Stimulated activated CD4-positive, alpha-beta T cell treated with anti-CD3 and anti-CD28 coated beads, Interleukin-2, amount 100 ng/mL, for 48 hours (primary cell): ENCODE data around the gene NR4A3.

Experiments used
- DNase-seq, 2 donors: peaks; one replicate each; pipeline ENCODE4 v3.0.0-alpha.2; 2020

The NR4A3 gene

DNA sequence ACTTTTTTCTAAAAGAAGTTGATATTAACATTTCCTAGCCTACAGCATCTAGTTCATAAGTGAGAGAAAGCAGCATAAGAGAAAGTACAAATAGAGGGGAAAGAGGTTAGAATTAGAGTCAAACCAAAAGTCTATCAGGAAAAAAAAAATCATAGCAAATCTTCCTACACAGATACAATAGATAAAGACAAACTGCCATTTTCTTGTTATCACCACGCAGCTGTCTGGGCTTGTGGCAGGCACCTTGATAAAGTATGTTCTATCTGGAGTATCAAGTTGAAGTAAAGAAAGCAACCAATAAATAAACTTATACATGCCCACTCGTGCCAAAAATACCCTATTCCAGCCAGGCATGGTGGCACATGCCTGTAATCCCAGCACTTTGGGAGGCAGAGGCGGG lies 5.3 kb upstream of the NR4A3 start:
- no peak for DNase-seq

DNA sequence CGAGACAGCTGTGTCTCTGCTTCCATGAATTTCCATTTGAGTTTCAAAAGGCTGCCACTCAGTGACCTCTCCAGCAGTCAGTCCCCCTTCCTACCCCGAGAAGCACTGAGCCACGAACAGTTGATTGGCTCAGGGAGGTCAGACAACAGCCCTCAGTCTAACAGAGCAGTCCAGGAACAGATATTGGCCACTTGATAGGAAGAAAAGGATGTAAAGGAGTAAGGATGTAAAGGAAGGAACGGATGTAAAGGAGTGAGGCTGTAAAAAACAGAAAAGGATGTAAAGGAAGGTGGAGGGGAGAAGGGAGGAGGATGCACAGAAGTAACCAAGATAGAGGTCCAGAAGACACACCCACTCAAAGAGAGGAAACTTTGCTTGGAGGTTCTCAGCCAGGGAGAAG lies 3.2 kb upstream of the NR4A3 start:
- DNase-seq = no peak

DNA sequence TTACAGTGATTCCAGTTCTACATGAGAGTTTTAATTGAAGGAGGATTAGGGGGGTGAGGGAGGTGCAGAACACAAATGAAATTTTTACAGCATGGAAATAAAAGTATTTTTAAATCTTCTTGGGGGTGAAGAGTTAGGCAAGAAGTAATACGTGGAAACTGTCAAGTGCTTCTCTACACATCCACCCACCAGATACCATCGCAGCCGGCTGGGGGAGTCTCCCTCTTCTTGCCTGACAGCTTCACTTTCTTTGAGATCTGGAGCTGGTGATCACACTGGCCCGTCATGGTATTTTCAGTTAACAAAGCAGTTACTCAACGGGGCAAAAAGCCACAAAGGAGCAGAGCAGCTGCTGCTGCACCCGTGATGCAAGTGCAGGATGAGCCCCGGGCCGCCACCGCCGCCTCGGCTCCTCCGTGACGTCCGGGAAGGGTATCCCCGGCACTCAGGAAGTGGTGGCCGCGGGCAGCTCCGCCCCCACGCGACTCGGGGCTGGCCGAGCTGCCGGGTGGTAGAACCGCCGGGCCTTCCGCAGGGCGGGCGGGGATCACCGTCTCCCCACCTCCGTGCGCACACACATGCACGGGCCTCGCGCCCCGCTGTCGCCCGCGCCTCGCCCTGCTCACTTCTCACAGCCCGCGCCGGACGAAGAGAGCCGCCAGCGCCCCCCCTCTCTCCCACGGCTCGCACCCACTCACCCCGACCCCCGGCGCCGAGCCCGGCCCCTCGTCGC lies 2.4 kb upstream of the NR4A3 start:
- peak; percentile 83 to 85 for DNase-seq

DNA sequence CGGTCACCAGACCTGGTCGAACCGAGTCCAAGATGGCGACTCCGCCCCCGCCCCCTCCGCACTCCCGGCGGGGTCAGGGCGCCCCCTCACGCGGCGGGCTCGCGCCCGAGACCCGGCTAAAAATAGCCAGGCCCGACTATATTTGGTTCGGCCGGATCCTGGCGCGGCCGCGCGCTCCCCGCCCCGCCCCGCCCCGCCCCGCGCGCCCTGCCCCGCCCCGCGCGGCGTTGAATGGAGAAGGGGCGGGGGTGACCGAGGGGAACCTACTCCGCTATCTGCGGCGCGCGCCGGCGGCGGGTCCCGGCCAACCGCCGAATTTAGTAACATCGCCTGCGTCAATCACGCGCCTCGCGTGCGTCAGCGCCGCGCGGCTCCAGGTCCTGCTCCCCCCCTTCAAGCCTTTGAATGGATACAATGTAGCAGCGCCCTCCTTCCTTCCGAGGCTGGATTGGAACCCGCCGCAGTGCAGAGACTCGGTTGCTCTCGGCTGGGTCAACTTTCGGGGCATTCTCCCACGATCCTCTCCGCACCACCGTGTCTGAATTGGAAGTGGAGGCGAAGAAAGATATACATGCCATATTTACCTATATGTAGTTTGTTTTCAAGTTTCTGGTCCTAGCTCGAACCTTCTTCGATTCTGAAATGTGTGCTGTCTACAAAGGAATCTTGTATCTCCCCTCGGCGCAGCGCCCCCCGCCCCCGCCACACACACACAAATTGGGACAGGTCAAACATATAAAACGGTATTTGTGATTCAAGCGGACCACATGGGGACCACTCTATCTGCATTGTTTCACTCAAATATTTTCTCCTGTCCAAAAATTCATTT lies 1.6 kb upstream of the NR4A3 start:
- peak; percentile 78 to 85 for DNase-seq

DNA sequence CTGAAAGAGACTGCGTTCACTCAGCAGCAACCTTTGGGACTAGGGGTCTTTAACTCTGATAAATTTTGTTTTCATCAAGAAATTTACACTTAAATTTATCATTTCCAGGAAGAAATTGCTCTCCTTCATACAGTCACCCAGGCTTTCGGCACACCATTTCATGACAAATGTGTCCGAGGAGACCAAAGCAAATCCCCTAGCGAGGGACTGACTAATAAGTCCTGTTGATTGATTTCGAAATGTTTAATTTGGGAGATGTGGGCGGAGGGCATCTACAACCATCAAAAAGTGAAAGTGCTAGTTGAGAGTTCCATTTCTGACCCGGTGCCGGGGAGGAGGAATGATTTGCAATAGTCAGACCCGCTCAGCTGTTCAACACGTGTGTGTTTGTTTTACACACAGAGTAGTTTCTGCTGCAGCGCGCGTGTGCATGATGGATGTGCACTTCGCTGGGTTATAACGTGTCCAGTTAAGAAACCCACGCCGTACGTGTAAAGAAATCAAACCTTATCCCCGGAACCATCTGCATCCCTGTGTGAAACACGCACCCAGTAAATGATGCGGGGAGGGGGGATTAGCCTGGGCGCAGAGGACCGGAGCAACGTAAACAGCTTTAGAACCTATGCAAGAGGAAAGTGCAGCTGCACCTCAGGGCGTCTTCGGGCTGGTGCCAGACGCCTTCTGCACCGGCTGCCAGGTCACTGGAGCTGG lies 845 bp upstream of the NR4A3 start:
- peak; percentile 41 to 55 for DNase-seq

DNA sequence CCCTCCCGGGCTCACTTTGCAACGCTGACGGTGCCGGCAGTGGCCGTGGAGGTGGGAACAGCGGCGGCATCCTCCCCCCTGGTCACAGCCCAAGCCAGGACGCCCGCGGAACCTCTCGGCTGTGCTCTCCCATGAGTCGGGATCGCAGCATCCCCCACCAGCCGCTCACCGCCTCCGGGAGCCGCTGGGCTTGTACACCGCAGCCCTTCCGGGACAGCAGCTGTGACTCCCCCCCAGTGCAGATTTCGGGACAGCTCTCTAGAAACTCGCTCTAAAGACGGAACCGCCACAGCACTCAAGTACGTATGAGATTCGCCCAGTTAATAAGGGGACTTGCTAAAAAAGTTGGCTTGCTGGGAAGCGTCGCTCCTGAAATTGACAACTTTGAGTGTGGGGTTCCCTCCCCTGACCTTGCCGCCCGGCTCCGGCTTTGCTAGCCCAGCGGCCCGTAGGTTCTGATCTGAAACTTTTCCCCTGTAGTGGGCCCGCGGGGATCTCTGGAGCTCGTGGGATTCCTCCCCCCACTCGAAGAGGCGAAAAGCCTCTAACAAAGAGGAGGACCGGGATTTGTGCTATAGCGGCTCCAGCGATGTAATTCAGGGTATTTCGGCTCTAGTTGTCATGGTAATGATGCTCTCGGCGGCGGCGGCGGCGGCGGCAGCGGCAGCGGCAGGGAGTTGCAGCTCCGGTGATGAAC lies 572 bp downstream of the NR4A3 start:
- peak; percentile 28 to 46 for DNase-seq

DNA sequence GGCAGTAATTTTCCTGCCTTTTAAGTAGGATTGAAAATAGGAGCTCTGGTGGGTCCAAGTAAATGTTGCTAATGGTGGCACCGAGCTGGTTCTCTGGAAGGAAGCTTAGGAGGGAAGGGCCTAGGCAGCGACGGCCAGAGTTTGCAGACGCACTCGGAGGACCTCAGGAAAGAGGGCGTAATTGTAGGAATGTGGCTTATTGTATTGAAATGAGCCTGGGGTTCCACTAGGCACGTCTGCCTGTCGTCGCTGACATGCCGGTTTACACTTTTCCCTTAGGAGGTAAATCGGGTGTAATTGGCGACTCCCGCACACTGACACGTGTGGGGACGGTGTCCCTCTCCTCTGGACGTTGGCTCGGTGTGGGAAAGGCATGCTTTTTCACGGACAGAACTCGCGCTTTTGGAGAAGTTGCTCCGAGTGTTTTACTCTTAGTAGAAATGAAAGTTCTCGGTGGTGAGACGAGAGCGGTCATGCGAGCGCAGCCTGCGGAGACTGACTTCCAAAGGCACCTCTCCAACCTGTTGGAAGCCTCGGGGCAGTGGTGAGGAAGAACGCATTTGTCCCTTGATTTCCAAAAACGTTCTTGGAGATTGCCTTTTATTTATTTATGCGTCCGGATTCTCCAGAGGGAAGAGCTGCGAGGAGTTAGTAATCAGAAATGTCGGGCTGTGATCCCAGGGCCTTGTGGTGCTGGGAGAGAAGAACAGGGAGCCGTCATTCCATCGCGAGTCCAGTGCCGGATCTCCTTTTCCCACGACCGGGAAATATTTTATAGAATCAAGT lies 1.3 kb downstream of the NR4A3 start:
- DNase-seq = peak in 1 of 2 donors; percentile 18

DNA sequence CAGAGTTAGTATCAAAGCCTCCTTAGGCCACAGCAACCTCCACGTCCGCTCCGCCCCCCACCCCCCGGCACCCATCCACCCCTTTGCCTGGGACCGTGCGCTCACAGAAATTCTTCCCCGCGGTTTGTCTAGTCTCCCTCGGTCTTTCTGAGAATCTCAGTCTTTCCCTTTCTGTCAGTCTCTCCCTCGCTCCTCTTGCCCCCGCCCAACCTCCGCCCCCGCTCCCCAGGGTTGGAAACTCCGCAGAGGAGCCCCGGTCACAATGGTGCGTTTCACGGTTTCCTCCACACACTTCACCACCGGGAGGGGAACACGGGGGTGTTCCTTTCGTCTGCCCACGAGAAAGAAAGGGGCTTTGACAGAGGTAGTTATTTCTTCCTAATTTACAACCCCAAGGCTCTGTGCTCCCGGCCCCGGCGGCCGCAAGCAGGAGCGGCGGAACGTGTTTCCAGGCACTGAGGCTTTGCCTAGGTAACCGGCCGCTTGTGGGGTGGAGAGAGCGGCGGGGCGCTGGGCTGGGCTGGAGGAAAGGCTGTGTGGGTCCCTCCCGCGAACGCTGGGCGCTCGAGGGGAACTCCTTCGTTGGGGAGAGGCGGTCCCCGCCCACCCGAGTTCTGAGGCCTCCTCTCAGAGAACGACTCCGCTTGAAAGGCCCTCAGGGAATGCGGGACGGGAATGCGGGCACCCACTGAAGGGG lies 2.1 kb downstream of the NR4A3 start:
- peak; percentile 72 to 78 for DNase-seq

DNA sequence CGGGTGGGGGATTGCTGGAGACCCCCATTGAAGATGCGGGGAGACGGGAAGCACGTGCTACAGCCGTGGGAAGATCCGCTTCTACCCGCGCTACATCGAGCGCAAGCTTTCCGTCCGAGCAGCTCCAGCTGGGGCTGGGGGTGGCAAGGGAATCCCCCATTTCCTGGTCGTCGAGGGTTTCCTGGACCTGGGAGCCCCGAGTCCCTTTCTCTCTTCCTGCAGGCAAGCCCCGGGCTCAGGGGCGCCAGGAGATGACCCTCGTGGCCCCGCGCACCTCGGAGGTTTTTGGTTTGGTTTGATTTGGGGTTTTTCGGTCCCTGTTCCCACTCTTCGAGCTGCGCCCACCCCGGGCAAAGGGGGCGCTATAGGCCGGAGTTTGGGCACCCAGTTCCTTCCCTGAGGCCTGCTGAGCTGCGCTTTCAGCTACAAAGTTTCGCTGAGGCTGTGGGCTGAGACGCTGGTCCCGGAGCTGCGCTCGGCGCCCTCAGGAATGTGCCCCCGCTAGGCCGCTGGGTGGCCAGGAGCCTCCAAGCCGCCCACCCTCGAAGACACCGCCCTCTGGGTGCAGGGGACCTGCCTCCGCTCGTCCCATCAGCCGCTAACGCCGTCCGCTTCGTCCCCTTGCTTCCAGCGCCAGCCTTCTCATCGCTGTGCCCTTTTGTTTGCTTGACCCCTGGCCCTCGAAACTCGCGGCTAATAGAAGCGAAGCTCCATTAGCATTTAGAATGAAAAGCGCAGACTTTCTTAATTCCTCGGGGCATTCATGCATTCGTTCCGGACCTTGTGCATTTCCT lies 2.9 kb downstream of the NR4A3 start:
- peak; percentile 61 to 74 for DNase-seq

DNA sequence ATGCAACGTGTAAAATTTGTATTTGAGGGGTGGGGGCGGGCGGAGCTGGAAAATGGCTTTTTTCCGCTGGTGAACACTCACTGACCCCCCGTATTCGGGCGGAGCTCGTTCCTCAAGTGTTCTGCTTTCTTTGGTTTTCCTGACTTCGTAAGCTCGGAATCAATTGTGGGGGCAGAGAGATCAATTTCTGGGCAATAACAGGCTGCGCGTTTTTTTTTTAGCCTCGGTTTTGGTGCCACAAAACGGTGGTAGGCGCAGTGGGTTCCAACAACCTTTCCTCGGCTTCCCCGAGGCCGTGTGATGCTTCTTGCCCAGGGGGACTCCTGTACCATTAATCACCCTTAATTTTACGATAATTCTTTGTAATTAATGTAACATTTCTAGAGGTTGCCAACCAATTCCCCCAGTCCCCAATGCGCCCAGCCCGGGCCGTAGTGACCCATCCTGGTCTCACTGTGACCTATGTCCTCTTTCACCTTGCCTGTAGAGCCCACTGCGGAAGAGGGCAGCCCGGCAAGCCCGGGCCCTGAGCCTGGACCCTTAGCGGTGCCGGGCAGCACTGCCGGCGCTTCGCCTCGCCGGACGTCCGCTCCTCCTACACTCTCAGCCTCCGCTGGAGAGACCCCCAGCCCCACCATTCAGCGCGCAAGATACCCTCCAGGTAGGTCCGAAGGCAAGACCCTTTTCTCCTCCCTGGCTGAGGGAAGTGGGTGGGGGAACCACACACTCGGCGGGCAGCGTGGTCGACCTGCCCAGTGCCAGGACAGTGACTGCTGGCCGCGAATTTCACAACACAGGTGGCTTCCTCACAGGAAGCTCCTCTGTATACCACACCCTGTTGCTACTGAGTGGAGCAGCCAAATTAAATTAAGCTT lies 3.7 kb downstream of the NR4A3 start:
- no peak for DNase-seq

DNA sequence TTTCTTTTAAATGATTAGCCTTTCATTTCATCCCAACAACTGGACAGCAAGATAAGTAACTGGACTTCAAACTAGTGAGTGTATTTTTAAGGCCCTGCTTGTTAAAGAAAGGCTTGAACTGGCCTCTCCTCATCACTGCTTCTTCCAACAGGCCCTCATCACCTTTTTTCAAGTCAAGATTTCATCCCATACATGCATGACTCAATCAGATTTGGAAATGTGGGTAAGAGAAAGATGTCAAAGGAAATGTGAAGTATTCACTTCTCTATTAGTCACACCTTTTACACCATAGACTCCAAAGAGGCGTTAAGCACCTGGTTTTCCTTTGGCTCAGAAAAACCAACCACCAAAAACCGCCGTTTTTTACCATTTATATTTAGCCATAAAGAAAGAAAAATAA lies 4.9 kb downstream of the NR4A3 start:
- DNase-seq = no peak

DNA sequence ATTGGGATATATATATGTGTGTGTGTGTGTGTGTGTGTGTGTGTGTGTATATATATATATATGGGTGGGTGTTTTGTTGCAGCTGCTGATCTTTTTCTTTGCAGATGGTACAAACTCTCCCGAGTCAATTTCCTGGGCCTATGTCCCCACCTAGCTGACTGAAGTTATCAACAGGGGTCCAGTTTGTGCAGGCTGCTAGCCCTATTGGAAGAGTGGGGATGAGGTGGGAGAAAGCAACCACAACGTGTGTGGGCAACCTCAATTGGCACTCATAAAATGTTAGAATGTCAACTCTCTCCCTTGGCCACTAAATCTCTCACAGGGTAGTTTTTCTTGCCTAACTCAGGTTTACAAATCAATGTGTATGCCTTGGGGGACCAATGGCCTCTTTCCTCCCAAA lies 5.6 kb downstream of the NR4A3 start:
- no peak for DNase-seq

DNA sequence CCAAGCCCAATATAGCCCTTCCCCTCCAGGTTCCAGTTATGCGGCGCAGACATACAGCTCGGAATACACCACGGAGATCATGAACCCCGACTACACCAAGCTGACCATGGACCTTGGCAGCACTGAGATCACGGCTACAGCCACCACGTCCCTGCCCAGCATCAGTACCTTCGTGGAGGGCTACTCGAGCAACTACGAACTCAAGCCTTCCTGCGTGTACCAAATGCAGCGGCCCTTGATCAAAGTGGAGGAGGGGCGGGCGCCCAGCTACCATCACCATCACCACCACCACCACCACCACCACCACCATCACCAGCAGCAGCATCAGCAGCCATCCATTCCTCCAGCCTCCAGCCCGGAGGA lies 6.3 kb downstream of the NR4A3 start:
- no peak for DNase-seq

DNA sequence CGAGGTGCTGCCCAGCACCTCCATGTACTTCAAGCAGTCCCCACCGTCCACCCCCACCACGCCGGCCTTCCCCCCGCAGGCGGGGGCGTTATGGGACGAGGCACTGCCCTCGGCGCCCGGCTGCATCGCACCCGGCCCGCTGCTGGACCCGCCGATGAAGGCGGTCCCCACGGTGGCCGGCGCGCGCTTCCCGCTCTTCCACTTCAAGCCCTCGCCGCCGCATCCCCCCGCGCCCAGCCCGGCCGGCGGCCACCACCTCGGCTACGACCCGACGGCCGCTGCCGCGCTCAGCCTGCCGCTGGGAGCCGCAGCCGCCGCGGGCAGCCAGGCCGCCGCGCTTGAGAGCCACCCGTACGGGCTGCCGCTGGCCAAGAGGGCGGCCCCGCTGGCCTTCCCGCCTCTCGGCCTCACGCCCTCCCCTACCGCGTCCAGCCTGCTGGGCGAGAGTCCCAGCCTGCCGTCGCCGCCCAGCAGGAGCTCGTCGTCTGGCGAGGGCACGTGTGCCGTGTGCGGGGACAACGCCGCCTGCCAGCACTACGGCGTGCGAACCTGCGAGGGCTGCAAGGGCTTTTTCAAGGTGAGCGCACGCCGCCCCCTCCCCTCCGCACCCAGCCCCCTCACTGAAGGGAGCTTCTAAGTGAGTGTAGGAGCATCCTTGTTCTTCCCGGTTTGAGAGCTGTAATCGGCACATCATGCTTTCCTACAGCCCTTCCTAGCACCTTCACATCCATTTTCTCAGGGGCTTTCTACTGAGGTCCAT lies 6.9 kb downstream of the NR4A3 start:
- no peak for DNase-seq

DNA sequence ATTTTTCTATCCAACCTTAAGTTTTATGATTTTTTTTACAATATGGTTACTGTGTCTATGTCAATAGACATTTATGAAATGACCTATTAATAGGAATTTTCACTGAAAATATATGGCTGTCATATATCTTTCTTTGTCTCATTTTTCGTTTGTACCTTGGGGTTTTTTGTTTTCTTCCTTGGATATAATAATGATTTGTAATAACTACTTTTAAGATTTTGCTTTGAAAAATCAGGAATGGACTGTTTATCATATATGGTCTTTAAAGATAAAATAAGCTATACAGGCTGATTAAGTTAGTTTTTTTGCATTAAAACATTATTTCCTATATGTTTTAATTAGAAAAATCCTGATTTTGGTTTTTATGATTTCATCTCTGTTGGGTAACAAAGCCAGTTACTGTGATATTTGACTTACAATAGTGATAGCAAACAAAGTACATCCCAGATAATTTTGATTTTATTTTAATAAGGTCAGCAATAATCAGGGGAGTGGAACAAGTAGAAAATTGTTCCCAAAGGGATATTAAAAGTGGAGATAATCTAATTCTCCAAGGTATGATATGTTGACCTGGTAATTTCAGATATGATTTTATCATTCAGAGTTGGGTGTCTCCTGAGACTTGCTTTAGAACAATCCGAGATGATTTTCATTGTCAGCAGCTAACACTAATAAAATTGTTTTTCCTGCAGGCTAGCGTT lies 10.3 kb downstream of the NR4A3 start:
- no peak for DNase-seq

DNA sequence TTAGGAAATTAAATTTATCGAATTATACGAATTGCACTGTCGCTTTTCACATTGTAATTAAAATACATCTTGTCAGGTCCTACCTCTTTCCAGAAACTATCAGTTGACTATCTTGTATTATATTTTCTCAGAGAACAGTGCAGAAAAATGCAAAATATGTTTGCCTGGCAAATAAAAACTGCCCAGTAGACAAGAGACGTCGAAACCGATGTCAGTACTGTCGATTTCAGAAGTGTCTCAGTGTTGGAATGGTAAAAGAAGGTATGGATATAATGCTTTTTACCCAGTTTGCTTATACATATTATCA lies 10.8 kb downstream of the NR4A3 start:
- DNase-seq = no peak

DNA sequence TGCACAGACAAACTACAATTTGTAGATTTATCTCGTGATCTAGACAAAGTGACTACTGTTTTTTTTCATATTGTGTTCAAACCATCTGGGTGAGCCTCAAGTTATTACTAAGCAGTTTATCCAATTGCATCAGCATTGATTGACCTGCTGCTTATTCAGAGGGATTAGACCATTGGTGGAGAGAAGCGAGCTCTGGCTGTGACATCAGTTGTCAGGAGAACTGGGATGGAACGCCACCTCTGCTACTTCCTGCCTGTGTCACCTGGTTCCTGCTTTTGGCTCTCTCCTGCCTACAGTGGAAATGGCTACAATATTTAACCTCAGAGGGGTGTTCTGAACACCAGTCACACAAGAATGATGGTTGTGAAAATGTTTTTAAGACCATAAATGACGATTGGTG lies 12.1 kb downstream of the NR4A3 start:
- no peak for DNase-seq

DNA sequence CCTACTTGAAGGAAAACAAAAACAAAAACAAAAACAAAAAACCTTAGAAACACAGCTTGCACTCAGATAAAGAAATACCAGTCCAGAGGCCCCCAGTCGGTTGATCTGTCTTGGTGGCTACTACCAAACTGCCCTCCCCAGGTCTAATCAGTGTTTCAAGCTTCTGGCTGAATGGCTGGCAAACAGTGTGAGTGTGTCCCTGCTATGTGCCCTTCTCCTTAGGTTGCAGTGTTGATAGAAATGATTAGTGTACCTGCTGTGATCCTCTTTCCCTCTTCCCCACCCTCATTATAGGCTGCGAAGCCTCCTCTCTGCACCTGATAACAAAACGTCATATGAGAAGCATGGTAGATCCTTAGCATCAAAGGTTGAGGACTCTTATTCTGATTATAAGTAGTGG lies 12.8 kb downstream of the NR4A3 start:
- no peak for DNase-seq

DNA sequence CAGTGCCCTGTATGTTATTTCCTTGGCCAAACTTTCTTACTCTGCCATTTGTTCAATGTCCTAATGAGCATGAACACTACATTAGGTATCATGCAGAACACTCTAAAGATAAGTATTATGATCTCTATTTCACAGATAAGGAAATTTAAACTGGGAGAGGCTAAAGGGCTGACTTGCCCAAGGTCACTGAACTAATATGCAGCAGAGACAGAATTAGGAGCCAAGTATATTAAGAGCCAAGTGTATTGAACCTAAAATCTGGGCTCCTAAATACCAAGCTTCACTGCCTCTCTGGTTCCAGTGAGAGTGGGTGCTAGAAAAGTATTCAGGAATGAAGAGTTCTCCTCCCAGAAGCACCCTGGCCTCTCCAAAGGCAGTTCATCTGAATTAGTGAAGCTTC lies 13.5 kb downstream of the NR4A3 start:
- DNase-seq = no peak
